SK-N-SH (cell line): ENCODE results near the gene GCN1. TPM values are rescaled to one million over a fixed set of nuclear protein-coding genes. Genes with fewer than 3 reads are reported as not detected.
A peak's percentile ranks its signal among the peaks of the same experiment; 100 is the strongest.

Experiments
- CTCF ChIA-PET: fragments of 300-600, 350-600 bp; formaldehyde crosslinking; extraction: SDS; loops from one replicate; lab custom pipeline; 2021; lab: Yijun Ruan, JAX
- POLR2A ChIA-PET: fragments of 350-600 bp; sonication (Branson Sonifier 250); formaldehyde crosslinking; extraction: SDS; loops from one replicate; lab custom pipeline; 2020; ENCODE audit warnings: antibody characterized with exemption, inconsistent platforms; lab: Yijun Ruan, JAX
- DNase-seq: peaks from one replicate; pipeline ENCODE4 v3.0.0; 2012
- H2AFZ ChIP-seq: fragments of 200-600 bp; sonication (generic); 2 replicates; pipeline ENCODE4 v1.8.1; 2016; ENCODE audit warnings: antibody characterized with exemption, mild to moderate bottlenecking, low read depth
- H3F3A ChIP-seq: fragments of 200-600 bp; sonication (generic); replicated peaks from 2 replicates; pipeline ENCODE3; 2016; ENCODE audit warnings: antibody characterized with exemption, mild to moderate bottlenecking; ENCODE audit not compliant: insufficient read depth
- H3K27ac ChIP-seq, 2 experiments: fragments of 200-500 bp in 1 of 2; fragments of 200-600 bp in 1 of 2; sonication (Bioruptor generic) in 1 of 2; sonication (generic), shearing (Covaris generic) in 1 of 2; 2 replicates each; pipeline versions ENCODE4 v1.5.1 to v1.6.1; 2014 to 2016; ENCODE audit warnings: low read depth in 2 of 2, inconsistent platforms in 1 of 2, low read length in 1 of 2, mild to moderate bottlenecking in 1 of 2, mixed read lengths in 1 of 2
- H3K27me3 ChIP-seq: fragments of 200-600 bp; sonication (generic), shearing (Covaris generic); 2 replicates; pipeline ENCODE4 v1.6.1; 2016; ENCODE audit warnings: mixed run types; ENCODE audit not compliant: insufficient read depth
- H3K36me3 ChIP-seq, 2 experiments: fragments of 200-500 bp in 1 of 2; fragments of 200-600 bp in 1 of 2; sonication (Bioruptor generic) in 1 of 2; sonication (generic) in 1 of 2; replicated peaks in 1 of 2; 2 replicates each; pipeline versions ENCODE3 to v1.5.1; 2014 to 2016; ENCODE audit warnings: low read length in 1 of 2, mild to moderate bottlenecking in 1 of 2; ENCODE audit not compliant: insufficient read depth in 2 of 2, control insufficient read depth in 1 of 2
- H3K4me1 ChIP-seq, 2 experiments: fragments of 200-500 bp in 1 of 2; fragments of 200-600 bp in 1 of 2; sonication (Bioruptor generic) in 1 of 2; sonication (generic), shearing (Covaris generic) in 1 of 2; 2 replicates each; pipeline versions ENCODE4 v1.5.1 to v1.6.1; 2014 to 2016; ENCODE audit warnings: low read depth in 1 of 2, low read length in 1 of 2, mixed run types in 1 of 2; ENCODE audit not compliant: insufficient read depth in 2 of 2, control insufficient read depth in 1 of 2
- H3K4me2 ChIP-seq: fragments of 200-600 bp; sonication (generic), shearing (Covaris generic); 2 replicates; pipeline ENCODE4 v1.6.1; 2017; ENCODE audit warnings: mixed run types
- H3K4me3 ChIP-seq, 2 experiments: fragments of 200-500 bp in 1 of 2; fragments of 200-600 bp in 1 of 2; sonication (Bioruptor generic) in 1 of 2; sonication (generic), shearing (Covaris generic) in 1 of 2; 2 replicates each; pipeline versions ENCODE4 v1.5.1 to v1.8.1; 2014 to 2016; ENCODE audit warnings: low read depth in 2 of 2, inconsistent platforms in 1 of 2, low read length in 1 of 2, mild to moderate bottlenecking in 1 of 2, mixed read lengths in 1 of 2, moderate library complexity in 1 of 2
- H3K79me2 ChIP-seq: fragments of 200-600 bp; sonication (generic); 2 replicates; pipeline ENCODE4 v1.8.1; 2017; ENCODE audit warnings: mild to moderate bottlenecking; ENCODE audit not compliant: insufficient read depth
- H3K9ac ChIP-seq: fragments of 200-600 bp; sonication (generic); 2 replicates; pipeline ENCODE4 v1.6.1; 2017; ENCODE audit warnings: mixed run types
- H3K9me2 ChIP-seq: fragments of 200-600 bp; sonication (generic); 2 replicates; pipeline ENCODE4 v1.6.1; 2017; ENCODE audit warnings: mixed run types
- H3K9me3 ChIP-seq: fragments of 200-600 bp; sonication (generic); 2 replicates; pipeline ENCODE4 v1.6.1; 2017; ENCODE audit warnings: mixed run types, mild to moderate bottlenecking, moderate library complexity
- H4K20me1 ChIP-seq: fragments of 200-600 bp; sonication (generic); 2 replicates; pipeline ENCODE4 v1.6.1; 2017; ENCODE audit warnings: mild to moderate bottlenecking, mixed run types; ENCODE audit not compliant: insufficient read depth
- CTCF ChIP-seq: fragments of 200-600 bp; sonication (generic); IDR thresholded peaks from 2 replicates; pipeline ENCODE4 v1.6.1; 2017; ENCODE audit warnings: antibody characterized with exemption, mild to moderate bottlenecking, moderate library complexity
- EP300 ChIP-seq, 2 experiments: IDR thresholded peaks; 2 replicates each; pipeline versions ENCODE4 v1.4.0 to v1.6.1; 2012; ENCODE audit warnings: borderline replicate concordance in 1 of 2, low read depth in 1 of 2, low read length in 1 of 2
- RAD21 ChIP-seq: IDR thresholded peaks from 2 replicates; pipeline ENCODE4 v1.6.1; 2012; ENCODE audit warnings: mild to moderate bottlenecking, low read length
- REST ChIP-seq: IDR thresholded peaks from 2 replicates; pipeline ENCODE4 v1.6.1; 2012; ENCODE audit warnings: mild to moderate bottlenecking, low read depth, low read length, moderate library complexity
- YY1 ChIP-seq: IDR thresholded peaks from 2 replicates; pipeline ENCODE4 v1.4.0; 2012; ENCODE audit warnings: low read depth, mild to moderate bottlenecking
- WGBS: methylation state at CpG from one replicate; pipeline ENCODE4 v1.1.6; 2017; ENCODE audit warnings: low lambda C conversion rate; 5-methylcytosine and 5-hydroxymethylcytosine counted together
- polyA plus RNA-seq, 3 experiments: library from polyadenylated mRNA; depleted of rRNA; stranded (reverse); fragments of >200 nt; gene quantifications; 2 replicates each; pipeline ENCODE4 v1.2.3, GENCODE V29; 2012
- TF ChIP-seq, protein P1 (sequence below): IDR thresholded peaks from 2 replicates; pipeline ENCODE4 v1.4.0; 2012; ENCODE audit warnings: low read depth, borderline replicate concordance
- TF ChIP-seq, protein P2 (sequence below): IDR thresholded peaks from 2 replicates; pipeline ENCODE4; 2012

Gene GCN1
- polyA plus RNA-seq, 1 of the 3 experiments (the other 2 are of a cell fraction): 54.4 TPM

DNA sequence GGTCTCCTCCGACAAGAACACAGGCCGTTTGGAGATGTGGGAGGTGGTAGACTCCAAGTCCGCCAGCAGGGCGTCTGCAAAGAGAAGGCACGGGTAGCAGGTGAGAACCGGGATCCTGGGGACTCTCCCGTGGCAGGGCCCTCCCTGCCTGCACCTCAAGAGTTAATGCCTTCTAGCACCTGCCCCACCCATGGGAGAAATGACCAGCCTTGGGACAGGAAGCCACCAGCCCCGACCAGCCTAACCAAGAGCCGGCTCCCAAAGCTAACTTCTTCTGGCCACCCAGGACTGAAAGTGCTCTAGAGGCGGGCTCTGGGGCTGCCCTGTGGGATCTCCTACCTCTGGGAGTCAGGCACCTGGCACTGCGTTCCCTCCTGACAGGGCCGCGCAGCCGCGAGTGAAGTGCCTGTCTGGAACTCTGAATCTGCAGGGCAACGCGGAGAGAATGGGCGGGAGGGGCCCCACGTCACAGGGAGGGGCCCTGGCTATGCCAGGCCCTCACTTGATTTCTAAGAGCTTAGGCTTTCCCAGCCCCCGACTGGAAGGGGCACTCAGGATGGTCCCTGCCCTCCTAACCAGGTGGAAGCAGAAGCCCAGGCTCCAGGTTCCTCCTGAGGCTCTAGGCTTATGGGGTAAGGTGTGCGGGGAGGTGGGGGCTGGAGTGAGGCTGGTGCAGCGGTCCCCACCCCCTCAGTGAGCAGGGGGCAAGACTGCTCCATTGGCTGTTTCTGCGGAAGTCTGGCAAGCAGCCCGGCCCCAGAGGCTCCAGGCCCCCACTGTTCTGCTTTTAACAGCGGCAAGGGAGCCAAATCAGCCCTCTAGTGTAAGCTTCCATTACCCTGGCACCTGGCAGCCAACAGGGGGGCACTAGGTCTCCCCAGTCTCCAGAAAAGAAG, 30.0 kb upstream of the GCN1 start:
- no peak overlapping the region for H2AFZ ChIP-seq
- peaks cover 27 to 55% of the 10 kb centered on the region in 2 experiments for H3K36me3 ChIP-seq
- WGBS: 68% methylated on average over 8 of the region's 25 CpGs
- H3K9me3 ChIP-seq: no peaks in the 10 kb centered on the region
- peaks cover 35 to 40% of the 10 kb centered on the region in 2 experiments for H3K4me1 ChIP-seq
- TF ChIP-seq CTCF (no peak), EP300 (IDR thresholded peaks at IDR 0.05; ENCODE audit: borderline replicate concordance in 1 of 2, low read depth in 1 of 2, low read length in 1 of 2) (0 out of 4 replicates have a peak, but pooled peaks of 1 of the 2 experiments have one; percentile 4)
- TF ChIP-seq, all 33 proteins: peak for 1
- DNase-seq: peak; percentile 79
- H3K79me2 ChIP-seq: peaks cover 94% of the 10 kb centered on the region
- H3K4me3 ChIP-seq: no peak overlapping the region
- H3K9me2 ChIP-seq: no peaks in the 10 kb centered on the region
- H3K4me2 ChIP-seq: peak overlapping the region; percentile 33; the same call in 1 of the 2 replicates
- H3F3A ChIP-seq: peaks cover 14% of the 10 kb centered on the region
- peaks cover 22% of the 10 kb centered on the region for H4K20me1 ChIP-seq
- ChIA-PET CTCF (interaction anchor here (0.9 to 18.6 kb wide), 5 partner anchors 16 to 78 kb away, joined by 3 to 618 read pairs (median 116); partner anchors contain the start of genes PXN, RPLP0 and SIRT4), POLR2A (interaction anchor here (7.8 to 8.7 kb wide), 2 partner anchors 24 to 67 kb away, joined by 75 to 108 read pairs; partner anchors contain the start of genes RNU4-1, RNU4-2 and RPLP0)
- H3K27ac ChIP-seq: peak overlapping the region in 1 of 2 experiments; percentile 58; a peak in 2 of 4 replicates
- no peak overlapping the region; the same call in 1 of the 2 replicates for H3K9ac ChIP-seq
- H3K27me3 ChIP-seq: no peaks in the 10 kb centered on the region

DNA sequence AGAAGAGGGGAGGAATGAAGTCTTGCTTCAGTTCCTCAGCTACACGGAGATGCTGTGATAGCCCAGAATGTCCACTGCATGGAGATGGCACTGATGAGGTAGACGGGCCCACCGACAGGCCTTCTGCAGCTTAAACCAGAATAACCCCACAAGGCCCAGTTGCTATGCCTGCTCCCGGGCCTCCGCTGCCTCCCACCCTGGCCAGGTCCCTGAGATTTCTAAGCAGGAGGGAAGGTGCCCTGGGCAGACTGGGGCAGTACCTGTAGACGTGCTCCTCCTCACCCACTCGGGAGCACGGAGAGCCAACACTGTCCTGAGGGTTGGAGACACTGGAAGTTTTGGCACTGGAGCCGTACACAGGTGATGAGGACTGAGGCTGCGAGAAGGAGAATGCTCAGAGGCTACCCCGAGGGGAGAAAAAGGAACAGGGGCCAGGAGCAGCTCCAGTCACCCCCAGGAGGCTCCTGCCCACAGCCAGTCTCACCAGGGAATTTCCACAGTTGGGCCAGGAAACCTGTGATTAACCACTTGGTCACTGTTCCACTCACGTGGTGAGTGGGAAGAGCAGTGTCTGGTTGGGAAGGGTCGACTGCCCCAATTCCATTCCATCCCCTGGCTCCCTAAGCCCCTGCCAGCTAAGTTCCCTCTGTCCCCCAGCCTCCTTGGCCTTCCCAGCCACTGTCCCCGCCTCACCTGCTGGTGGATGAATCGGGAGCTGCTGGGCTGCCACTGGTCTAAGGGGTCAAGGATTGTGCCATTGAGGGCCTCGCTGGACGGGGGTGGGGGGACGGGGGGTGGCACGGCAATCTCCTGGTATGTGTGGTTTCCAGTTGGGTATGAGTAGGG, 29.2 kb upstream of the GCN1 start:
- WGBS: 91% methylated on average over 15 of the region's 19 CpGs
- Histone ChIP-seq H3K4me2 (no peak overlapping the region), H3K4me3 (no peak overlapping the region), H3K9me3 (no peaks in the 10 kb centered on the region), H4K20me1 (peaks cover 22% of the 10 kb centered on the region), H3K4me1 (peaks cover 27 to 31% of the 10 kb centered on the region in 2 experiments; a peak in 3 of 4 replicates), H3F3A (peaks cover 6% of the 10 kb centered on the region), H3K9ac (no peak overlapping the region), H3K36me3 (peaks cover 32 to 64% of the 10 kb centered on the region in 2 experiments), H3K27me3 (no peaks in the 10 kb centered on the region), H2AFZ (no peak overlapping the region), H3K9me2 (no peaks in the 10 kb centered on the region), H3K27ac (no peak overlapping the region), H3K79me2 (peaks cover 85% of the 10 kb centered on the region)
- TF ChIP-seq, protein P1, sequence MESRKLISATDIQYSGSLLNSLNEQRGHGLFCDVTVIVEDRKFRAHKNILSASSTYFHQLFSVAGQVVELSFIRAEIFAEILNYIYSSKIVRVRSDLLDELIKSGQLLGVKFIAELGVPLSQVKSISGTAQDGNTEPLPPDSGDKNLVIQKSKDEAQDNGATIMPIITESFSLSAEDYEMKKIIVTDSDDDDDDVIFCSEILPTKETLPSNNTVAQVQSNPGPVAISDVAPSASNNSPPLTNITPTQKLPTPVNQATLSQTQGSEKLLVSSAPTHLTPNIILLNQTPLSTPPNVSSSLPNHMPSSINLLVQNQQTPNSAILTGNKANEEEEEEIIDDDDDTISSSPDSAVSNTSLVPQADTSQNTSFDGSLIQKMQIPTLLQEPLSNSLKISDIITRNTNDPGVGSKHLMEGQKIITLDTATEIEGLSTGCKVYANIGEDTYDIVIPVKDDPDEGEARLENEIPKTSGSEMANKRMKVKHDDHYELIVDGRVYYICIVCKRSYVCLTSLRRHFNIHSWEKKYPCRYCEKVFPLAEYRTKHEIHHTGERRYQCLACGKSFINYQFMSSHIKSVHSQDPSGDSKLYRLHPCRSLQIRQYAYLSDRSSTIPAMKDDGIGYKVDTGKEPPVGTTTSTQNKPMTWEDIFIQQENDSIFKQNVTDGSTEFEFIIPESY: no peak
- TF ChIP-seq YY1: no peak
- TF ChIP-seq, protein P2, sequence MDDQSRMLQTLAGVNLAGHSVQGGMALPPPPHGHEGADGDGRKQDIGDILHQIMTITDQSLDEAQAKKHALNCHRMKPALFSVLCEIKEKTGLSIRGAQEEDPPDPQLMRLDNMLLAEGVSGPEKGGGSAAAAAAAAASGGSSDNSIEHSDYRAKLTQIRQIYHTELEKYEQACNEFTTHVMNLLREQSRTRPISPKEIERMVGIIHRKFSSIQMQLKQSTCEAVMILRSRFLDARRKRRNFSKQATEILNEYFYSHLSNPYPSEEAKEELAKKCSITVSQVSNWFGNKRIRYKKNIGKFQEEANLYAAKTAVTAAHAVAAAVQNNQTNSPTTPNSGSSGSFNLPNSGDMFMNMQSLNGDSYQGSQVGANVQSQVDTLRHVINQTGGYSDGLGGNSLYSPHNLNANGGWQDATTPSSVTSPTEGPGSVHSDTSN: no peak
- TF ChIP-seq RAD21: no peak
- no peak for TF ChIP-seq REST
- no peak for DNase-seq
- CTCF ChIA-PET: interaction anchor here (7.1 to 18.6 kb wide), 3 partner anchors 16 to 38 kb away, joined by 116 to 618 read pairs (median 148); partner anchors contain the start of genes PXN and RPLP0
- POLR2A ChIA-PET: interaction anchor here (7.8 to 8.7 kb wide), 2 partner anchors 23 to 68 kb away, joined by 75 to 108 read pairs; partner anchors contain the start of genes RNU4-1, RNU4-2 and RPLP0
